IMR-90 (cell line): ENCODE measurements around the gene SPPL3.

Experiments
- FOS ChIP-seq: fragments of 150-350 bp; IDR thresholded peaks from 2 replicates; pipeline ENCODE4 v1.6.1; 2016; ENCODE audit warnings: low read depth, low read length
- POLR2A ChIP-seq: IDR thresholded peaks from 2 replicates; pipeline ENCODE4 v1.6.1; 2012; ENCODE audit warnings: mild to moderate bottlenecking, low read depth, low read length

- TF ChIP-seq POLR2A (no peak), FOS (no peak)
Measured at GRCh38 chr12:120784804-120785203, 119.4 kb downstream of the SPPL3 start.
